GM12878 (cell line): ENCODE data around the gene ATP6V0A1. TPM values are rescaled to one million over a fixed set of nuclear protein-coding genes. Genes with fewer than 3 reads are reported as not detected.

Experiments
- ATAC-seq: fragments of 200-7000 bp; cut with Tn5 transposase; 3 replicates; pipeline ENCODE4 v1.9.1; 2020; ENCODE audit warnings: mild to moderate bottlenecking, moderate library complexity
- BruUV-seq: library from RNA; stranded (reverse); fragments of 400-500 nt; replicated peaks from 2 replicates; lab custom pipeline; 2021; lab: Mats Ljungman, UMichigan
- CTCF ChIA-PET: fragments of 300-600 bp; sonication (Branson Sonifier 250); formaldehyde crosslinking; extraction: SDS; loops from one replicate; lab custom pipeline; 2021; ENCODE audit warnings: inconsistent platforms; lab: Yijun Ruan, JAX
- POLR2A ChIA-PET: fragments of 350-600 bp; formaldehyde crosslinking; extraction: SDS; loops from one replicate; lab custom pipeline; 2021; ENCODE audit warnings: inconsistent platforms; lab: Charles Lee
- RAD21 ChIA-PET: fragments of 300-600 bp; sonication (Branson Sonifier 250); formaldehyde crosslinking; loops from one replicate; lab custom pipeline; 2023; ENCODE audit warnings: antibody characterized with exemption; ENCODE audit not compliant: unreplicated experiment; lab: Charles Lee
- SMC1A ChIA-PET: fragments of 300-600 bp; sonication (Branson Sonifier 250); formaldehyde crosslinking; loops from one replicate; lab custom pipeline; 2023; ENCODE audit not compliant: unreplicated experiment, uncharacterized antibody; lab: Charles Lee
- DNase-seq: peaks from one replicate; pipeline ENCODE4 v3.0.0-alpha.2; 2011; ENCODE audit warnings: low read depth, low spot score
- FAIRE-seq: peaks from 3 replicates; lab custom pipeline; 2011; peaks lifted over from hg19 to GRCh38; lab: Jason Lieb, UNC
- H2AFZ ChIP-seq: 2 replicates; pipeline ENCODE4 v1.6.0; 2011; ENCODE audit warnings: low read depth, low read length, control low read depth; ENCODE audit not compliant: control insufficient read depth
- H3K27ac ChIP-seq: 2 replicates; pipeline ENCODE4 v1.5.1; 2011; ENCODE audit warnings: control low read depth; ENCODE audit not compliant: control insufficient read depth, insufficient read depth
- H3K27me3 ChIP-seq, 2 experiments: replicated peaks in 1 of 2; 2 replicates each; pipeline versions ENCODE4 v1.6.0 to v1.6.1; 2011; ENCODE audit warnings: low read length in 1 of 2; ENCODE audit not compliant: control insufficient read depth in 2 of 2, insufficient read depth in 2 of 2
- H3K36me3 ChIP-seq, 2 experiments: 2 replicates each; pipeline ENCODE4 v1.5.1; 2011; ENCODE audit warnings: low read length in 1 of 2; ENCODE audit not compliant: control insufficient read depth in 2 of 2, insufficient read depth in 2 of 2
- H3K4me1 ChIP-seq: 2 replicates; pipeline ENCODE4 v1.6.1; 2011; ENCODE audit warnings: mild to moderate bottlenecking, low read length, moderate library complexity, mixed read lengths; ENCODE audit not compliant: control insufficient read depth, insufficient read depth
- H3K4me2 ChIP-seq: 2 replicates; pipeline ENCODE4 v1.6.0; 2011; ENCODE audit warnings: control low read depth; ENCODE audit not compliant: control insufficient read depth, insufficient read depth
- H3K4me3 ChIP-seq: fragments of 200-600 bp; sonication (generic); 2 replicates; pipeline ENCODE4 v1.5.1; 2016
- H3K79me2 ChIP-seq: 2 replicates; pipeline ENCODE4 v1.6.0; 2011; ENCODE audit warnings: low read length; ENCODE audit not compliant: control insufficient read depth, insufficient read depth
- H3K9ac ChIP-seq: 2 replicates; pipeline ENCODE4 v1.8.0; 2011; ENCODE audit warnings: low read length, control low read depth, mixed read lengths; ENCODE audit not compliant: control insufficient read depth, insufficient read depth
- H3K9me3 ChIP-seq: replicated peaks from 3 replicates; pipeline ENCODE4 v1.5.1; 2011; ENCODE audit warnings: mild to moderate bottlenecking, low read length; ENCODE audit not compliant: control insufficient read depth, insufficient read depth
- H4K20me1 ChIP-seq: 2 replicates; pipeline ENCODE4 v1.6.0; 2011; ENCODE audit not compliant: control insufficient read depth, insufficient read depth
- CHD2 ChIP-seq: IDR thresholded peaks from 2 replicates; pipeline ENCODE4 v1.6.1; 2011; ENCODE audit warnings: low read depth, low read length, improper control_type of control experiment, borderline replicate concordance
- RELB ChIP-seq: fragments of 450-650 bp; IDR thresholded peaks from 2 replicates; pipeline ENCODE4 v1.6.1; 2017; ENCODE audit warnings: low read depth, mild to moderate bottlenecking, moderate library complexity
- REST ChIP-seq: IDR thresholded peaks from 2 replicates; pipeline ENCODE4 v1.6.1; 2012; ENCODE audit warnings: mild to moderate bottlenecking, low read depth, low read length
- SMARCA5 ChIP-seq: fragments of 450-650 bp; IDR thresholded peaks from 2 replicates; pipeline ENCODE4 v1.6.1; 2017; ENCODE audit warnings: mild to moderate bottlenecking
- TCF7 ChIP-seq: IDR thresholded peaks from 2 replicates; pipeline ENCODE4 v1.6.1; 2014; ENCODE audit warnings: antibody characterized with exemption, borderline replicate concordance
- WGBS: methylation state at CpG from one replicate; pipeline ENCODE4 v1.1.6; 2016; ENCODE audit warnings: low lambda C conversion rate; ENCODE audit not compliant: insufficient replicate concordance, insufficient coverage; ENCODE audit errors: missing lambda C conversion rate; 5-methylcytosine and 5-hydroxymethylcytosine counted together
- in situ Hi-C: fragments of 300-500 bp; cut with MboI; formaldehyde crosslinking; loops from 9 replicates; pipeline ENCODE4 v1.14.3; 2018; ENCODE audit warnings: mixed read lengths
- intact Hi-C: fragments of 100-400 bp; cut with micrococcal nuclease; formaldehyde crosslinking; loops from one replicate; pipeline ENCODE4 v1.14.2; 2022; ENCODE audit not compliant: unreplicated experiment
- polyA plus RNA-seq, 11 experiments: library from polyadenylated mRNA; depleted of rRNA in 4 of 11; unstranded in 6 of 11; stranded (reverse) in 5 of 11; fragments of >200 nt; fragmentation: Nextera tagmentation in 4 of 11; fragmentation: Illumina TruSeq in 1 of 11; extraction: Ambion mirVana in 4 of 11; extraction: Trizol in 1 of 11; gene quantifications; 1 replicate in 1 of 11; 2 replicates in 10 of 11; pipeline versions ENCODE4 v1.2.1 to v1.2.3, GENCODE V29; 2011 to 2016; ENCODE audit warnings: inconsistent platforms in 2 of 11, missing spikeins in 2 of 11, low read depth in 1 of 11
- total RNA-seq, 4 experiments: library from RNA; depleted of rRNA in 3 of 4; stranded (reverse); fragments of >200 nt in 3 of 4; fragmentation: Illumina TruSeq in 1 of 4; extraction: Trizol in 1 of 4; gene quantifications; 2 replicates each; pipeline versions ENCODE4 v1.2.1 to v1.2.3, GENCODE V29; 2013 to 2021

ATP6V0A1 gene
- total and polyA plus RNA-seq, 10 of the 15 experiments (the other 5 are each of a cell fraction or from before 2014, with no cell fraction given), result 3.0 to 76.6 (median 30.9) TPM

DNA sequence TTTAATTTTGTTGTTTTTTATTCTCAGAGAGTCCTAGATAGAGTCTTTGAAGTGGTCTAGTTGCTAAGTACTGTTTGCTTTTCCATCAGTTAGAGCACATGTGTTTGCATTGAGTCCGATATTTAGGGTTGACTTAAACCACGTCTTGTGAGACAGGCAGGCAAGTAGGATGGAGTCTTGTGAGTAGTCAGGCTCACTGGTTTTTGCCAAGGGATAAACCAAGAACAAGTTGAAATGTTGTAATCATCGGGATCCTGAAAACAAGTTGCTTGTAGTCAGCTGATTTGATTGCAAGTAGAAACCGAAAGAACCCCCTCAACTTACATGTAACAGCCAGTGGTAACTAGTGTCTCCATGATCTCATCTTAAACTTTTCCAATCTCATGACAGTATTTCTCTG lies 17.2 kb downstream of the ATP6V0A1 start:
- no peaks in the 10 kb centered on the region for H3K27me3 ChIP-seq
- FAIRE-seq (no peak), DNase-seq (no peak), ATAC-seq (no peak)
- intact Hi-C loops, result no loop called here
- ChIA-PET RAD21 (interaction anchor here (0.6 to 1.6 kb wide), 4 partner anchors 8 to 39 kb away, joined by 3 to 8 read pairs (median 4); no protein-coding TSS in a partner anchor), POLR2A (interaction anchor here (1.3 to 1.6 kb wide), 3 partner anchors 9 to 20 kb away, joined by 4 to 6 read pairs (median 5); no protein-coding TSS in a partner anchor), SMC1A (interaction anchor here (1.0 to 2.4 kb wide), 5 partner anchors 8 to 55 kb away, joined by 3 to 8 read pairs (median 4); no protein-coding TSS in a partner anchor), CTCF (interaction anchor here (1.2 to 1.6 kb wide), 4 partner anchors 10 to 45 kb away, joined by 3 to 8 read pairs (median 6); no protein-coding TSS in a partner anchor)
- H3K27ac ChIP-seq, result no peak overlapping the region
- H3K4me3 ChIP-seq, result no peak overlapping the region
- no peaks in the 10 kb centered on the region; the same call in 2 of the 3 replicates for H3K9me3 ChIP-seq
- no peaks in the 10 kb centered on the region for H3K79me2 ChIP-seq
- peaks cover 11% of the 10 kb centered on the region; the same call in 1 of the 2 replicates for H3K4me1 ChIP-seq
- no TSS peak for BruUV-seq
- H3K4me2 ChIP-seq, result no peak overlapping the region
- WGBS, result 99% methylated on average over 4 of the region's 4 CpGs
- no peak overlapping the region for H3K9ac ChIP-seq
- TF ChIP-seq CHD2, result no peak
- TF ChIP-seq REST, result no peak
- TF ChIP-seq RELB, result no peak
- no peak for TF ChIP-seq TCF7
- TF ChIP-seq SMARCA5, result no peak
- no peak overlapping the region for H2AFZ ChIP-seq
- H3K36me3 ChIP-seq, result peaks cover 2 to 30% of the 10 kb centered on the region in 2 experiments
- in situ Hi-C loops, result no loop called here
- no peaks in the 10 kb centered on the region for H4K20me1 ChIP-seq
